HepG2 (cell line): ENCODE measurements around the gene AGXT. TPM values are rescaled to one million over a fixed set of nuclear protein-coding genes. Genes with fewer than 3 reads are reported as not detected.
A peak's percentile ranks its signal among the peaks of the same experiment; 100 is the strongest.

Source experiments
- BRCA1 ChIP-seq: sonication (generic); formaldehyde crosslinking; IDR thresholded peaks from 2 replicates; pipeline ENCODE4 v1.4.0; 2020; ENCODE audit warnings: missing genetic modification reagents
- FOXA1 ChIP-seq, 2 experiments: fragments of 450-650 bp in 1 of 2; sonication (generic) in 1 of 2; formaldehyde crosslinking in 1 of 2; IDR thresholded peaks; 2 replicates each; pipeline versions ENCODE4 v1.4.0 to v1.6.1; 2016 to 2020; ENCODE audit warnings: missing genetic modification reagents in 1 of 2
- GATAD2A ChIP-seq: IDR thresholded peaks from 2 replicates; pipeline ENCODE4 v1.6.1; 2016
- HNF4G ChIP-seq, 2 experiments: sonication (generic) in 1 of 2; formaldehyde crosslinking in 1 of 2; IDR thresholded peaks; 2 replicates each; pipeline versions ENCODE4 v1.4.0 to v1.6.1; 2011 to 2020; ENCODE audit warnings: borderline replicate concordance in 2 of 2, low read depth in 2 of 2, mild to moderate bottlenecking in 2 of 2, low read length in 1 of 2, missing genetic modification reagents in 1 of 2, moderate library complexity in 1 of 2
- HOXA5 ChIP-seq: sonication (generic); formaldehyde crosslinking; IDR thresholded peaks from 2 replicates; pipeline ENCODE4 v1.4.0; 2020; ENCODE audit warnings: missing genetic modification reagents
- NR2C2 ChIP-seq: sonication (generic); formaldehyde crosslinking; IDR thresholded peaks from 2 replicates; pipeline ENCODE4 v1.4.0; 2020; ENCODE audit warnings: missing genetic modification reagents, mild to moderate bottlenecking, moderate library complexity, borderline replicate concordance
- PRDM15 ChIP-seq: sonication (generic); formaldehyde crosslinking; IDR thresholded peaks from 2 replicates; pipeline ENCODE4 v1.4.0; 2020; ENCODE audit warnings: missing genetic modification reagents
- RFX1 ChIP-seq: fragments of 450-650 bp; IDR thresholded peaks from 2 replicates; pipeline ENCODE4 v1.6.1; 2017
- THAP9 ChIP-seq: sonication (generic); formaldehyde crosslinking; IDR thresholded peaks from 2 replicates; pipeline ENCODE4; 2020; ENCODE audit warnings: missing genetic modification reagents, mild to moderate bottlenecking, borderline replicate concordance
- ZNF446 ChIP-seq: sonication (generic); formaldehyde crosslinking; IDR thresholded peaks from 2 replicates; pipeline ENCODE4 v1.5.0; 2020; ENCODE audit warnings: mild to moderate bottlenecking, missing genetic modification reagents
- ZNF512 ChIP-seq: sonication (generic); formaldehyde crosslinking; IDR thresholded peaks from 2 replicates; pipeline ENCODE4 v1.4.0; 2020; ENCODE audit warnings: mild to moderate bottlenecking, missing genetic modification reagents
- ZNF768 ChIP-seq: sonication (generic); formaldehyde crosslinking; IDR thresholded peaks from 2 replicates; pipeline ENCODE4 v1.4.0; 2020; ENCODE audit warnings: missing genetic modification reagents
- polyA plus RNA-seq, 8 experiments: library from polyadenylated mRNA; depleted of rRNA in 3 of 8; stranded (reverse) in 7 of 8; unstranded in 1 of 8; fragments of >200 nt; fragmentation: Illumina TruSeq in 4 of 8; extraction: Trizol in 4 of 8; gene quantifications; 2 replicates each; pipeline versions ENCODE4 v1.2.1 to v1.2.3, GENCODE V29; 2011 to 2016; ENCODE audit warnings: low read depth in 4 of 8, missing spikeins in 1 of 8, mixed read lengths in 1 of 8; ENCODE audit not compliant: insufficient read depth in 1 of 8
- total RNA-seq, 5 experiments: library from RNA; depleted of rRNA; stranded (reverse); fragments of >200 nt; fragmentation: Illumina TruSeq; extraction: Trizol; gene quantifications; 2 replicates each; pipeline ENCODE4 v1.2.3, GENCODE V29; 2016; ENCODE audit warnings: low read depth in 1 of 5
- TF ChIP-seq, protein P1 (sequence below): sonication (generic); formaldehyde crosslinking; IDR thresholded peaks from 2 replicates; pipeline ENCODE4 v1.4.0; 2020; ENCODE audit warnings: mild to moderate bottlenecking, missing genetic modification reagents
- TF ChIP-seq, protein P2 (sequence below): sonication (generic); formaldehyde crosslinking; IDR thresholded peaks from 2 replicates; pipeline ENCODE4 v1.9.0; 2022; ENCODE audit warnings: low read depth, missing genetic modification reagents

The AGXT gene
- total and polyA plus RNA-seq, 2 of the 13 experiments (the other 11 are each of a cell fraction or from before 2014, with no cell fraction given), result 41.9 to 96.1 TPM

- TF ChIP-seq ZNF512 (CRISPR knock-in tag) (0 out of 2 replicates have a peak, but pooled peaks have one; percentile 15), RFX1 (no peak), FOXA1 (IDR thresholded peaks at IDR 0.05) (no peak), FOXA1 (CRISPR knock-in tag; IDR thresholded peaks at IDR 0.05) (0 out of 2 replicates have a peak, but pooled peaks have one; percentile 2), HOXA5 (no peak), PRDM15 (CRISPR knock-in tag) (no peak), NR2C2 (CRISPR knock-in tag) (peak; percentile 37; the same call in 1 of the 2 replicates), ZNF446 (CRISPR knock-in tag) (no peak), THAP9 (CRISPR knock-in tag) (0 out of 2 replicates have a peak, but pooled peaks have one; percentile 10), GATAD2A (CRISPR knock-in tag) (0 out of 2 replicates have a peak, but pooled peaks have one; percentile 19), ZNF768 (no peak), BRCA1 (CRISPR knock-in tag) (no peak), HNF4G (IDR thresholded peaks at IDR 0.05; ENCODE audit: borderline replicate concordance, low read depth, low read length) (peak; percentile 33; the same call in 1 of the 2 replicates), HNF4G (CRISPR knock-in tag; IDR thresholded peaks at IDR 0.05; ENCODE audit: borderline replicate concordance, low read depth) (peak; percentile 45; the same call in 1 of the 2 replicates)
- TF ChIP-seq, protein P1, sequence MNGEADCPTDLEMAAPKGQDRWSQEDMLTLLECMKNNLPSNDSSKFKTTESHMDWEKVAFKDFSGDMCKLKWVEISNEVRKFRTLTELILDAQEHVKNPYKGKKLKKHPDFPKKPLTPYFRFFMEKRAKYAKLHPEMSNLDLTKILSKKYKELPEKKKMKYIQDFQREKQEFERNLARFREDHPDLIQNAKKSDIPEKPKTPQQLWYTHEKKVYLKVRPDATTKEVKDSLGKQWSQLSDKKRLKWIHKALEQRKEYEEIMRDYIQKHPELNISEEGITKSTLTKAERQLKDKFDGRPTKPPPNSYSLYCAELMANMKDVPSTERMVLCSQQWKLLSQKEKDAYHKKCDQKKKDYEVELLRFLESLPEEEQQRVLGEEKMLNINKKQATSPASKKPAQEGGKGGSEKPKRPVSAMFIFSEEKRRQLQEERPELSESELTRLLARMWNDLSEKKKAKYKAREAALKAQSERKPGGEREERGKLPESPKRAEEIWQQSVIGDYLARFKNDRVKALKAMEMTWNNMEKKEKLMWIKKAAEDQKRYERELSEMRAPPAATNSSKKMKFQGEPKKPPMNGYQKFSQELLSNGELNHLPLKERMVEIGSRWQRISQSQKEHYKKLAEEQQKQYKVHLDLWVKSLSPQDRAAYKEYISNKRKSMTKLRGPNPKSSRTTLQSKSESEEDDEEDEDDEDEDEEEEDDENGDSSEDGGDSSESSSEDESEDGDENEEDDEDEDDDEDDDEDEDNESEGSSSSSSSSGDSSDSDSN (CRISPR knock-in tag), result peak; percentile 50
- TF ChIP-seq, protein P2, sequence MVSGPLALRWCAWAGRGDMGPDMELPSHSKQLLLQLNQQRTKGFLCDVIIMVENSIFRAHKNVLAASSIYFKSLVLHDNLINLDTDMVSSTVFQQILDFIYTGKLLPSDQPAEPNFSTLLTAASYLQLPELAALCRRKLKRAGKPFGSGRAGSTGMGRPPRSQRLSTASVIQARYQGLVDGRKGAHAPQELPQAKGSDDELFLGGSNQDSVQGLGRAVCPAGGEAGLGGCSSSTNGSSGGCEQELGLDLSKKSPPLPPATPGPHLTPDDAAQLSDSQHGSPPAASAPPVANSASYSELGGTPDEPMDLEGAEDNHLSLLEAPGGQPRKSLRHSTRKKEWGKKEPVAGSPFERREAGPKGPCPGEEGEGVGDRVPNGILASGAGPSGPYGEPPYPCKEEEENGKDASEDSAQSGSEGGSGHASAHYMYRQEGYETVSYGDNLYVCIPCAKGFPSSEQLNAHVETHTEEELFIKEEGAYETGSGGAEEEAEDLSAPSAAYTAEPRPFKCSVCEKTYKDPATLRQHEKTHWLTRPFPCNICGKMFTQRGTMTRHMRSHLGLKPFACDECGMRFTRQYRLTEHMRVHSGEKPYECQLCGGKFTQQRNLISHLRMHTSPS (CRISPR knock-in tag), result peak; percentile 79
Measured at GRCh38 chr2:240889601-240890560, 21.3 kb downstream of the AGXT start (continued).
